PC-9 (cell line): ENCODE data around the gene GRIA1. TPM values are rescaled to one million over a fixed set of nuclear protein-coding genes. Genes with fewer than 3 reads are reported as not detected.
A peak's percentile ranks its signal among the peaks of the same experiment; 100 is the strongest.

Source experiments
- BruUV-seq: library from RNA; stranded (reverse); fragments of 400-500 nt; replicated peaks from 2 replicates; lab custom pipeline; 2021; lab: Mats Ljungman, UMichigan
- CTCF ChIA-PET: fragments of 300-600 bp; sonication (Branson Sonifier 250); formaldehyde crosslinking; loops from one replicate; lab custom pipeline; 2022; ENCODE audit warnings: antibody characterized with exemption; lab: Charles Lee
- POLR2A ChIA-PET: fragments of 300-600 bp; sonication (Branson Sonifier 250); formaldehyde crosslinking; loops from one replicate; lab custom pipeline; 2022; ENCODE audit warnings: antibody characterized with exemption; ENCODE audit not compliant: unreplicated experiment; lab: Charles Lee
- DNase-seq, 2 experiments: peaks; one replicate each; pipeline versions ENCODE4 v3.0.0 to v3.0.0-alpha.2; 2015 to 2022; ENCODE audit warnings: mixed read lengths in 1 of 2
- H2AFZ ChIP-seq: fragments of 200-600 bp; sonication (generic); 2 replicates; pipeline ENCODE4 v1.8.1; 2017; ENCODE audit warnings: antibody characterized with exemption
- H3F3A ChIP-seq: fragments of 200-600 bp; sonication (generic); 2 replicates; pipeline ENCODE4 v1.8.1; 2017; ENCODE audit warnings: antibody characterized with exemption, mild to moderate bottlenecking, low read depth; ENCODE audit not compliant: insufficient read depth
- H3K27ac ChIP-seq: fragments of 200-600 bp; sonication (generic); 2 replicates; pipeline ENCODE4 v1.6.1; 2016; ENCODE audit warnings: mixed run types
- H3K27me3 ChIP-seq: fragments of 200-600 bp; sonication (generic); 2 replicates; pipeline ENCODE4 v1.6.1; 2016; ENCODE audit warnings: low read depth, mixed run types; ENCODE audit not compliant: insufficient read depth
- H3K36me3 ChIP-seq: fragments of 200-600 bp; sonication (generic); 2 replicates; pipeline ENCODE4 v1.6.1; 2016; ENCODE audit warnings: low read depth, mixed run types
- H3K4me1 ChIP-seq: fragments of 200-600 bp; sonication (generic); replicated peaks from 2 replicates; pipeline ENCODE4 v1.6.1; 2016; ENCODE audit warnings: mixed run types; ENCODE audit not compliant: insufficient read depth
- H3K4me2 ChIP-seq: fragments of 200-600 bp; sonication (generic); 2 replicates; pipeline ENCODE4 v1.6.1; 2017; ENCODE audit warnings: mixed run types
- H3K4me3 ChIP-seq: fragments of 200-600 bp; sonication (generic); 2 replicates; pipeline ENCODE4 v1.6.1; 2016; ENCODE audit warnings: mixed run types
- H3K79me2 ChIP-seq: fragments of 200-600 bp; sonication (generic); 2 replicates; pipeline ENCODE4 v1.6.1; 2017; ENCODE audit warnings: low read depth, mixed run types
- H3K9me2 ChIP-seq: fragments of 200-600 bp; sonication (generic); 2 replicates; pipeline ENCODE4 v1.8.1; 2017; ENCODE audit warnings: mild to moderate bottlenecking; ENCODE audit not compliant: insufficient read depth
- H3K9me3 ChIP-seq: fragments of 200-600 bp; sonication (generic); 2 replicates; pipeline ENCODE4 v1.8.1; 2016; ENCODE audit warnings: low read depth; ENCODE audit not compliant: insufficient read depth
- H4K20me1 ChIP-seq: fragments of 200-600 bp; sonication (generic); 2 replicates; pipeline ENCODE4 v1.8.1; 2017; ENCODE audit not compliant: insufficient read depth
- EZH2 ChIP-seq: fragments of 200-600 bp; sonication (generic); IDR thresholded peaks from 2 replicates; pipeline ENCODE4 v1.8.0; 2017; ENCODE audit warnings: antibody characterized with exemption, low read depth
- intact Hi-C: fragments of 100-400 bp; cut with micrococcal nuclease; formaldehyde crosslinking; loops from one replicate; pipeline ENCODE4 v1.10.0; 2022; ENCODE audit not compliant: unreplicated experiment
- total RNA-seq: library from RNA; stranded (reverse); gene quantifications from 2 replicates; pipeline ENCODE4 v1.2.3, GENCODE V29; 2021
- TF ChIP-seq, protein P1 (sequence below): fragments of 200-600 bp; sonication (generic); conservative IDR thresholded peaks from 2 replicates; pipeline ENCODE4 v1.6.1; 2017; ENCODE audit warnings: mixed run types, antibody characterized with exemption, mild to moderate bottlenecking, moderate library complexity

The GRIA1 gene
- total RNA-seq, 1 experiment from 2014 or later: not detected

DNA sequence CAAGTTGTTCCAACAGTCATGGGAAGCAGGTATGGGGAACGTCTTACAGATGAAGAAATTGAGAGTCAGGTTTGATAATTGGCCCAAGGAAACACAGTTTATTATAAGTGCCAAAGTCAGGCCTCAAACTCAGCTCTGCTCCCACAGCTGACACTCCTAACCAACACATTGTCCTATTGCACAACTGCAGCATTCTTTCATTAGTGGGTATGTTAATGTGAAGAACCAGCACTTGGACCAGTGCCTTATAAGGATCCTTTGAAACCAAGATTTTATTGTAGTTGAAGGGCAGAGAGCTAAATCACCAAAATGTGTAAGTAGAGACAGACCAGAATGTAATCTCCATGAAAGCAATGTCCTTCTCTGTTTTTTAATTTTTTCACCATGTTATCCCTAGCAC lies 56.1 kb downstream of the GRIA1 start:
- Histone ChIP-seq H3K4me2 (no peak overlapping the region), H4K20me1 (no peaks in the 10 kb centered on the region), H3K9me3 (no peaks in the 10 kb centered on the region), H3F3A (no peaks in the 10 kb centered on the region), H3K9me2 (no peaks in the 10 kb centered on the region), H3K27ac (no peak overlapping the region), H3K79me2 (no peaks in the 10 kb centered on the region), H2AFZ (no peak overlapping the region), H3K36me3 (no peaks in the 10 kb centered on the region), H3K27me3 (no peaks in the 10 kb centered on the region), H3K4me3 (no peak overlapping the region), H3K4me1 (0 out of 2 replicates have a peak, but pooled peaks cover 5% of the 10 kb centered on the region)
- BruUV-seq: no TSS peak
- intact Hi-C loops: no loop called here
- TF ChIP-seq, protein P1, sequence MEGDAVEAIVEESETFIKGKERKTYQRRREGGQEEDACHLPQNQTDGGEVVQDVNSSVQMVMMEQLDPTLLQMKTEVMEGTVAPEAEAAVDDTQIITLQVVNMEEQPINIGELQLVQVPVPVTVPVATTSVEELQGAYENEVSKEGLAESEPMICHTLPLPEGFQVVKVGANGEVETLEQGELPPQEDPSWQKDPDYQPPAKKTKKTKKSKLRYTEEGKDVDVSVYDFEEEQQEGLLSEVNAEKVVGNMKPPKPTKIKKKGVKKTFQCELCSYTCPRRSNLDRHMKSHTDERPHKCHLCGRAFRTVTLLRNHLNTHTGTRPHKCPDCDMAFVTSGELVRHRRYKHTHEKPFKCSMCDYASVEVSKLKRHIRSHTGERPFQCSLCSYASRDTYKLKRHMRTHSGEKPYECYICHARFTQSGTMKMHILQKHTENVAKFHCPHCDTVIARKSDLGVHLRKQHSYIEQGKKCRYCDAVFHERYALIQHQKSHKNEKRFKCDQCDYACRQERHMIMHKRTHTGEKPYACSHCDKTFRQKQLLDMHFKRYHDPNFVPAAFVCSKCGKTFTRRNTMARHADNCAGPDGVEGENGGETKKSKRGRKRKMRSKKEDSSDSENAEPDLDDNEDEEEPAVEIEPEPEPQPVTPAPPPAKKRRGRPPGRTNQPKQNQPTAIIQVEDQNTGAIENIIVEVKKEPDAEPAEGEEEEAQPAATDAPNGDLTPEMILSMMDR: no peak
- no peak for TF ChIP-seq EZH2
- DNase-seq: no peak
- ChIA-PET CTCF (no interaction called here), POLR2A (no interaction called here)

DNA sequence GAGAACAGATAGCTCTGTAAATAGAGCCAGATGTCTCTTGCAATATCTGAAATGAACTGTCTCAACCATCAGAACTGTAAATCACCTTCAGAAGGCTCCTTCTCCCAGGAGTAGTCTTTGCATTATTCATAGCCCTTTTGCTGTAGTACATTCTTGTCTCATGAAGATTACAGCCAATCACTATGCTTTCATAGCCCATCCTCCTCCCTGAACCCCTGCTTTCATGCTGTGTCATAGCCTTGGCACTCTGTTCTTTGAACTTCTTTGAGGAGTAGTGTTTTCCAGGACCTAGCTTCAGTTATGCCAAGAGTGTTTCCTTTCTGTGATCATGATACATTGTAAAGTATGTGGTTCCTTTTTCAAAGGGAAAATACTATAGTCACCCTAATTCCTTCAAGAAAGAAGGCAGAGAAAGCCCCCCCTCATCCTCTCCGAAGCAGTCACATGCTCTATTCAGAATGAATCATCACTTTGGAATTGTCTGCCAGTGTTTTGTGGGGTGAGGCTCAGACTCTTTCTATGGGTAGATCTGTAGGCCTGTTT lies 61.1 kb downstream of the GRIA1 start:
- H3K79me2 ChIP-seq: no peaks in the 10 kb centered on the region
- no peaks in the 10 kb centered on the region for H4K20me1 ChIP-seq
- no peaks in the 10 kb centered on the region for H3K9me3 ChIP-seq
- CTCF ChIA-PET: no interaction called here
- peaks cover 14% of the 10 kb centered on the region for H3K4me1 ChIP-seq
- no peaks in the 10 kb centered on the region for H3K27me3 ChIP-seq
- no peaks in the 10 kb centered on the region for H3K36me3 ChIP-seq
- H3K27ac ChIP-seq: peak overlapping the region; percentile 48
- POLR2A ChIA-PET: no interaction called here
- no peak overlapping the region for H2AFZ ChIP-seq
- no peaks in the 10 kb centered on the region for H3F3A ChIP-seq
- intact Hi-C loops: loop anchor here (1.0 kb wide), 2 partner anchors 11 to 78 kb away; no protein-coding TSS in a partner anchor
- H3K9me2 ChIP-seq: no peaks in the 10 kb centered on the region
- no TSS peak for BruUV-seq
- H3K4me3 ChIP-seq: no peak overlapping the region; the same call in 1 of the 2 replicates
- TF ChIP-seq, protein P1: no peak
- TF ChIP-seq EZH2: no peak
- peak in 1 of 2 experiments; percentile 51 for DNase-seq
- peak overlapping the region; percentile 21 for H3K4me2 ChIP-seq

DNA sequence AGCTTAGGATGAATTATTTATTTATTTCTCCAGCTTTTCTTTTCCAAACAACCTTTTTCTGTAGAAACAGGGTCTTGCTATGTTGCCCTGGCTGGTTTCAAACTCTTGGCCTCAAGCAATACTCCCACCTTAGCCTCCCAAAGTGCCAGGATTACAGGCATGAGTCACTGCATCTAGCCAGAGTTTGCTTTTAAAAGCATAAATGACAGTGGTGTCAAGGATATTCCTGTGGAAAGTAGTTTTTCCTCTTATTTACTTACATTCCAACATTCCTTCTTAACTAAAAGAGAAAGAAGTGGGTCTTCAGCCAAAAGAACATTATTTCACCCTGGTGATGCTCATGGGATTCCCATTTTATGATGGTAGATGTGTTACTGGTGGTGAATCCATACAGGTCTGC lies 62.4 kb downstream of the GRIA1 start:
- H3F3A ChIP-seq: no peaks in the 10 kb centered on the region
- no peak overlapping the region for H3K4me2 ChIP-seq
- TF ChIP-seq EZH2: no peak
- TF ChIP-seq, protein P1: no peak
- H3K36me3 ChIP-seq: no peaks in the 10 kb centered on the region
- no peaks in the 10 kb centered on the region for H3K9me3 ChIP-seq
- DNase-seq: no peak
- H3K4me3 ChIP-seq: no peak overlapping the region
- no peaks in the 10 kb centered on the region for H3K9me2 ChIP-seq
- CTCF ChIA-PET: no interaction called here
- no peaks in the 10 kb centered on the region for H4K20me1 ChIP-seq
- peaks cover 14% of the 10 kb centered on the region for H3K4me1 ChIP-seq
- no peak overlapping the region for H3K27ac ChIP-seq
- intact Hi-C loops: loop anchor here (1.0 kb wide), 2 partner anchors 9 to 76 kb away; no protein-coding TSS in a partner anchor
- no peaks in the 10 kb centered on the region for H3K27me3 ChIP-seq
- POLR2A ChIA-PET: no interaction called here
- H3K79me2 ChIP-seq: no peaks in the 10 kb centered on the region
- no TSS peak for BruUV-seq
- no peak overlapping the region for H2AFZ ChIP-seq
